Stimulated activated CD4-positive, alpha-beta T cell treated with anti-CD3 and anti-CD28 coated beads, TNF-alpha, amount 100 ng/mL, for 1 hour (primary cell): ENCODE data around the gene MATN1.

ENCODE experiments used
- DNase-seq, 3 donors: peaks; one replicate each; pipeline ENCODE4 v3.0.0-alpha.2; 2020; ENCODE audit warnings: low read depth in 3 of 3, low spot score in 1 of 3

The MATN1 gene

DNA sequence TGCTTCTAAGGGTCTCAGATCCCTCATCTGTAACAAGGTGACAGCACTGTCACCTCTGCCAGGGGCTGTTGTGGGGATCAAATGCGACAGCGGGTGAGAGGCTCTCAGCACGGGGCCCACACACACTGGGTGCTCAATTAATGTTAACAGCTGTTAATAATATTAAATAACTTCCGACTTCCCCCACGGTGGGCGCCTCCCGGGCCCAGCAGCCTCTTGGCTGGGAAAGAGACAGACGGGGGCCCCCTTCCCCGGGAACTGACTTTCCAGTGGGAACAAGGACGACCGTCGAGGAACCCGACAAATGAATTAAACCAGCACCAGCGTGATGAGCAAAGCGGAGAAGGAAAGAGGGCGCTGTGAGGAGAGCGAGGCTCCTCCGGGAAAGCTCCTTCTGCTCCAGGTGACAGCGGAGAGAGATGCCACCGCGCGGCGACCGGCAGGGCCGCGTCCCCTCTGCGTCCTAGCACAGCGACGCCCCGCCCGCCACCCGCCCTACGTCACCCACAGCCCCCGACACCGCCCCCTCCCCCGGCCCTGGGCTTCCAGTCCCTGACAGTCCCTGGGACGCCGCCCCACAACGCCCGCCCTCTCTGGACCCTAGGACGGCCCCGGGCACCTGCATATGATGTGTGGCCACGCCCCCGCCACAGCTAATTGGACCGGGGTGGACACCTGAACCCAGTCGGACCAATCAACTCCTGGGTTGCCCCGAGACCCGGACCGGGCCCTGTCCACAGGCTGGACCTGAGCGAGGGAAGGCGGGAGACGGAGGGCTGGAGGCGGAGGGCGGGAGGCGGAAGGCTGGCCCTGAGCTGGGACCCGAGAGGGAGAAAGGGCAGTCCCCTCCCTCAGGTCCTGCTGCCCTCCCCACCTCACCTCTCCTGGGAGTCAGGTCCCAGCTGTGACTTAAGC lies 38.2 kb downstream of the MATN1 start:
- no peak for DNase-seq

DNA sequence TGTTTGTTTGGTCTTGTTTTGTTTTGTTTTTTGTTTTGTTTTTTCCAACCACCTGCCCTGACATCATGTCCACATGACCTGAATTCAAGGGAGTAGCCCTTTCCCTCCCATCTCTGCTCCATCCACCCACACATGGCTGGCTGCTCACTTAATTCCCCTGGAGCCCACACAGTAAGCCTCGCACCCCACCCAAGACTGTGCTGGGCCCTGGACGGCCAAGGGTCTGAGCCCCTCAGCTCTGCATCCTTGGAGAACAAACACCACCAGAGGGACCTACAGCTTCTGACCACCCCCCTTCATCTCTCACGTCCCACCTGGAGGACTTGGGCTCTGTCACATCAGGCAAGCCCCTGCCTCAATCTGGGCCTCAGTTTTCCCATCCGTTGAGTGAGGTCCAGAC lies 39.1 kb downstream of the MATN1 start:
- no peak for DNase-seq

DNA sequence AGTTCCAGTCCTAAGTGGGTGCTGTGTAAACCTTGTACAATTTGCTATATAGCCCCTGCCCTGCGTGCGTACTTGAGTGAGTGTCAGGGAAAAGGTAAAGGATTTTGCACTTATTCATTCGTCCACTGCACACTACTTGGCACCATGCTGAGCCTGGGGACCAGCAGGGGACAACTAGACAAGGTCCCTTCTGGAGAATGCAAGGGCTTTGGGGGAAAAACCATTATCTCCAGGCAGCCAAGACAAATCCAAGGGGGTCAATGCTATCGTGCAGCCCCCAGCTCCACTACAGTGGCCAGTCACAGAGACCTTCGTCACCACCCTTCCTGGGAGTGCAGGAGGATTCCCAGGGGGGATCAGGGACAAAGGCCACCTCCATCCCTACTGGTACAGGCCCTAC lies 39.7 kb downstream of the MATN1 start:
- DNase-seq, result no peak

DNA sequence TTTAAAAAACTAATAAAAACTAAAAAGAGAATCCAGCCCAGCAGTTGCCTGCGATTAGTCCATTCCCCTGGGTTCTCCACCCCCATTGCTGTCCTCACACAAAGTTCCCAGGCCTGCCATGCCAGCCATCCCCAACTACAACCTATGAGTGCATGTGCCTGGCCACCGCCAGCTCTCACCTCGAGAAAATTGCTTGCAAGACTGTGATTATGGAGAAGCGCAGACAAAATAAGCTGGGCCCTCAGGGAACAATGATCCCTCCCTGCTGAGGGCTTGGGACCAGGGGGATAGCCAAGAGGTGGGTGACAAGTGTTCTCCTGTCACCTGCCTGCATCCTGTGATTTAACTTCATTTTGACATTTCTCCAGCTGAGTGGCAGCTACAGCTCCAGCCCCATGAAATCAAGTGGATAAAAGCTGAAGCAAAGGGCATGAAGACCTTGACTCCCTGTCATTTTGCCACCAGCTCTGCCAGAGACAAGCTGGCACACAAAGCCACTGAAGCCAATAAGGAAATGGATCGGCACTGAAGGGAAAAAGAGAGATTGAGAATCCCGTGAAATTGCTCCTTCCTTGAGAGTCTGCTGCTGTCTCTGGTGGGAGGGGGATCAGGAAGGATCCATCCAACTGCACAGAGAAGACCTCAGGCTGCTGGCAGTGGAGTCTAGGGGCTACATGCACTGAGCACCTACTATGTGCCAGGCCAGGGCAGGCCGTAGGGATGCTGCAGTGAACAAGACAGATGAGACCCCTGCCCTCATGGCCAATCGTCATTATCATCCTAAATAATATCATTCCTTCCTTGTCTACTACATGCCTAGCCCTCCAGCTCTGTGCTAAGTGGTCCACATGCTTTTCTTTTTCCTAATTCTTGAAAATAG lies 40.7 kb downstream of the MATN1 start:
- DNase-seq, result no peak

DNA sequence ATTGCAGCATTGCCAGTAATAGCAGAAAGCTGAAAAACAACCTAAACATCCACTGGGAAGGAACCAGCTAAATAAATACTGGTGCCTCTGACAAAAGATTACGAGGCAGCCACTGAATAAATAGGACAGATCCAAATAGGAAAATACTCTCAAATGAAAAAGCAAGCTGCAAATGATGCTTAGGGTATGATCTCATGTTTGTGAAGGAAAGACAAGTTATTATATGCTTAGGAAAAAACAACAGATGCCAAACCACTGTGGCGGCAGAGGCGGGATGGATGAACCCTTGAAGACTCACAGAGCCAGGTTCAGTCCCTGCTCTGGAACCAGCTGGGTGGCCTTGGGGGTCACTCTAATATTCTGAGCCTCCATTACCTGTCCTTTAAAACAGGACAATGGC lies 41.6 kb downstream of the MATN1 start:
- DNase-seq, result no peak

DNA sequence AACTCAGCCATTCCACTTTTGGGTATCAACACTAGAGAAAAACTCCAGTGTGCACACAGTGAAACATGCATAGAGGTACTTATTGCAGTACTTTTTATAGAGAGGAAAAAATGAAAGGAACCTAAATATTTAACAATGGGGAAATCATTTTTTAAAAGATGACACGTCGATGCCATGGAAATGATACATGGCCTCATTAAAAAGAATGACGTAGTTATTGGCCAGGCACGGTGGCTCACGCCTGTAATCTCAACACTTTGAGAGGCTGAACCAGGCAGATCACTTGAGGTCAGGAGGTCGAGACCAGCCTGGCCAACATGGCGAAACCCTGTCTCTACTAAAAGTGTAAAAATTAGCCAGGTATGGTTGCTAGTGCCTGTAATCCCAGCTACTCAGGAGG lies 42.5 kb downstream of the MATN1 start:
- DNase-seq, result no peak

DNA sequence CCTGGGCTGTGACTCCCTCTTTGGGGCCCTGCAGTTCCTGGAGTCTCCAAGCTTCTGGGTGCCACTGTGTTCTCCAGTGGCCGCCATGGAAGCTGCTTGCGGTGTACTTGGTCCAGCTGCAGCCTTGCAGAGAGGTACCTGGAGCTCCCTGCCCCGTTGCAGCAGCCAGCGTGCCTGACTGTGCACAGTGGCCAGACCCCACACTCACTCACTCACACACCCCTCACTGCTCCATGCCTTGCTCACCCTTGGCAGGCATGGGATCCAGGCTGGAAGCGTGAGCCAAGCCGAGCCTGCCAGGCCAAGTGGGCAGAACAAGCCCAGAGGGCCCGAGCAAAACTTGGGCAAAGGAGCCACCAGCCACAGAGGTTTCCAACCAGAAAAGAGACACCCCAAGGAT lies 43.0 kb downstream of the MATN1 start:
- no peak for DNase-seq

DNA sequence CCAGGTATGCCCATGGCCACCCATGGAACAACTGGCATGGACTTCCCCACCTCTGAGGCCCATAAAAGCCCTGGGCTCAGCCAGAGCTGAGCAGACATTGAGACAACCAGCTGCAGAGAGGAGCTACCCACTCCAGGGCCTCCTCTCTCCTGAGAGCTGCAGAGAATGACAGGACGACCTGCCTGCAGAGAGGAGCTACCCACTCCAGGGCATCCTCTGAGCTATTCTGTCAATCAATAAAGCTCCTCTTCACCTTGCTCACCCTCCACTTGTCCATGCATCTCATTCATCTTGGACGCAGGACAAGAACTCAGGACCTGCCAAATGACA lies 43.4 kb downstream of the MATN1 start:
- no peak for DNase-seq

DNA sequence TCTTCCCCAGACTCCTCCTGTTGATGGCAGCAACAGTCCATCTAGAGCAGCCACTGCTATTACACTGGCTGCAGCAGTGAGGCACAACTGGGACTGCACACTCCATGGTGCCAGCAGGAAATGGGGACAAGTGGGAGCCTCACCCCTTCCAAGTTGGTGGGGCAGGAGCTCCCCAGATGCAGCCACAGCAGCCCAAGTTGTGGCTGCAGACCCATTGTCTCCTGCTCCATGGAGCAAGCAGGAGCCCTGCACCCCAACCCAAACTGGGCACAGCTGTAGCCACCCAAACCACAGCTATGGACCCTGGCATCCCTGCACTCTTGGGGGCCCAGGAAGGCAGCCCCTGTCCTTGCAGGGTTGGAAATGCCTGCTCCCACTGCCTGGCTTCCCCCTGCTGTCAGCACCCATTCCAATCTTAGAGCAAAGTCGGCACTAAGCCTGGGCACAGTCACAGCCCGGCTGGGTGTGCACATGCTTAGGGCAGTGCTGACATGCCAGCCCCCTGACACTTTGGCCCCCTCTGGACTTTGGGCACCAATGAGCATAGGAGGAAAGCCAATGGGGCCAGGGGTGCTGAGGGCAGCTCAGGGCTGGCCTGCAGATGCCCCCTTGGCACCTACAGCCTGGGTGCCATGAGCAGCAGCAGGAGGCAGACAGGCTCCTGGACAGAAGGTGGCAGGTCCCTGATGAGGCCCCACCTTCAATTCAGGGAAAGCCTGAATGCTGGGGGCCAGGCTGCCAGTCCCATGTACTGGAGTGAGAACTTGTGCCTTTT lies 44.0 kb downstream of the MATN1 start:
- DNase-seq, result no peak

DNA sequence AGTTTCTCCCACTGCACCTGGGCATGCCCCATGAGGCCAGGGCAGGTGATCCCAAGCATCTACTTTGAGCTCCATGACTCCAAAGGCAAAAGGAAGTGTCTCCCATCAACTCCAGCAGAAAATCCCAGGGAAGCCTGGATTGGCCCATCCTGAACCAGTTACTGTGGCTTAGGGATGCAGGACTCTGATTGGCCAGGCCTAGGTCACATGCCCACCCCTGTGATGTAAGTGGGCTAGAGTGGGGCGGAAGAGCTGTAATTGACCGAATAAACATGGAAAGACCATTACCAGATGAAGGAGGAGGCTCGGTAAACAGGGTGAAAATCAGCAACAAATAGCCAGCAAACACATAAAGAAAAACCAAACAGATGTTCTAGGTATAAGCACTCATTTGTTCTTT lies 45.2 kb downstream of the MATN1 start:
- DNase-seq, result no peak

DNA sequence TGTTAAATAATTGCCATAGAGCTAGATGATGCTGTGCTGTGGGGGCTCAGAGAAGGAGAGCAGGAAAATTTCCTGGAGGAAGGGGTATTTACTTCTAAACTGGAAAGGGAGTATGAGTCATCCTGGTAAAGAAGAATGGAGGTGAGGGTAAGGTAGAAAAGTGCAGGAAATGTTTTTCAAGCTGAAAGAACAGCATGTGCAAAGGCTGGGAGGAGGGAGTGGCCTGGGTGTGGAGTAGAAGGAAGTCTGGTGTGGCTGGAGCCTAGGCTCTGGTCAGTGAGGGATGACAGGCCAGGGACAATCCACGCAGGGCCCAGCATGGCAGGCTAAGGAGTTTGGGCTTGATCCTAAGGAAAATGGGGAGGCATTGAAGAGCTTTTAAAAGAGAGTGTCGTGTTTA lies 45.9 kb downstream of the MATN1 start:
- DNase-seq, result no peak

DNA sequence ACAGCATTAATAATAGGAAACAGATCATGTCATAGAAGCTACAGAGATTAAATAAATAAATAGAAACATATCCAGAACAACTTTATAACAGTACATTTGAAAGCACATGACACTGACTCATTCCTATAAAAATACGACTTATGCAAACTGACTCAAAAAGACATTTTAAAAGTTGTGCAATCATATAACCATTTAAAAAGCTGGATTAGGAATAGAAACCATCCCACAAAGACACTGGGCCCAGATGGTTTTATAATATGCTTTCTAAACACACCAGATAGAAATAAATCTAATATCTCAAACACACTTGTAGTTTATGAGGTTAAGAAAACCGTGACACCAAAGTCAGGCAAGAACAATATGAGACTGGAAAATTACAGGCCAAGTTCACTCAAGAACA lies 47.6 kb downstream of the MATN1 start:
- no peak for DNase-seq

DNA sequence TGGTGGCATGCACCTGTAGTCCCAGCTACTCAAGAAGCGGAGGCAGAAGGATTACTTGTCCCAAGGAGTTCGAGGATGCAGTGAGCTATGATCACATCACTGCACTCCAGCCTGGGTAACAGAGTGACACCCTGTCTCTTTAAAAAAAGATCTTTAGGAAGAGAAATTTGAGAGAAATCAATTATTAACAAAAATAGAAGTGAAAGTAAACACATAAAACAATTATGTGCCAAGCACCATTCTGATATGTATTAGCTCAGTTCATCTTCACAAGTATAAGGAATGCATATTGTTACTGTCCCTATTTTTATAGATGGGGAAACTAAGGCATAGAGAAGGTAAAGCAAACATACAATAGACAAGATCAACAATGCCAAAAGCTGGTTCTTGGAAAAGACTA lies 48.1 kb downstream of the MATN1 start:
- DNase-seq, result no peak

DNA sequence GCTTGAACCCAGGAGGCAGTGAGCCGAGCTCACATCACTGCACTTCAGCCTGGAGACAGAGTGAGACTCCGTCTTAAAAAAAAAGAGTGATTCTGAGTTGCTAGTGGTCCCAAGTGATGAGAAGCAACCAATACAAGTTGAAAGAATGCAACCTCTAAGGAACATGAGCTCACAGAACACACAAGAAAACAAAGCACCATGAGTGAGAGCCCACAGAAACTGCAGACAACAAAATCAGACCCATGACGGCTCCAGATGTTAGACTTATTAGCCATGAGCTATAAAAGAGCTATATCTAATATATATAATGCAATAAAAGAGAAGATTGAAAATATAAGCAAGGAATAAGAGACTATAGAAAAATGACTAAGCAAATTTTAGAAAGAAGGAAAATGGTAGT lies 50.0 kb downstream of the MATN1 start:
- no peak for DNase-seq

DNA sequence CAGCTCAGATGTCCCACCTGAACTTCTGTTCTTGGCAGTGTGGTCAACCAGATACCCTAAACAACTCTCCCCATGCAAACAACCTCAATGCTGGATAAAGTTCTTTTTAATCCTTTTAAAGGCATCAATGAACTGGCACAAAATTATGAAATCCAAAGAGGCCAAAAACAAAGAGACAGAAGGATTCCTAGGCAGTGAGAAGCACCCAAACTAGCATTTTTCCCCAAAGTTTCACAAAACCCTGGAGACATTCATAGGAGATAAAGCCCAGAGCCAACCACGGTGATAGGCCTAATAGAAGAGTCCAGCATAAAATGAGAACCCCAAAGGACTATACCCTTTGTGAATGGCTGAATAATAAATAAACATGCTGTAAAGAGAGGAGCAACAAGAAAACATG lies 50.7 kb downstream of the MATN1 start:
- DNase-seq, result no peak

DNA sequence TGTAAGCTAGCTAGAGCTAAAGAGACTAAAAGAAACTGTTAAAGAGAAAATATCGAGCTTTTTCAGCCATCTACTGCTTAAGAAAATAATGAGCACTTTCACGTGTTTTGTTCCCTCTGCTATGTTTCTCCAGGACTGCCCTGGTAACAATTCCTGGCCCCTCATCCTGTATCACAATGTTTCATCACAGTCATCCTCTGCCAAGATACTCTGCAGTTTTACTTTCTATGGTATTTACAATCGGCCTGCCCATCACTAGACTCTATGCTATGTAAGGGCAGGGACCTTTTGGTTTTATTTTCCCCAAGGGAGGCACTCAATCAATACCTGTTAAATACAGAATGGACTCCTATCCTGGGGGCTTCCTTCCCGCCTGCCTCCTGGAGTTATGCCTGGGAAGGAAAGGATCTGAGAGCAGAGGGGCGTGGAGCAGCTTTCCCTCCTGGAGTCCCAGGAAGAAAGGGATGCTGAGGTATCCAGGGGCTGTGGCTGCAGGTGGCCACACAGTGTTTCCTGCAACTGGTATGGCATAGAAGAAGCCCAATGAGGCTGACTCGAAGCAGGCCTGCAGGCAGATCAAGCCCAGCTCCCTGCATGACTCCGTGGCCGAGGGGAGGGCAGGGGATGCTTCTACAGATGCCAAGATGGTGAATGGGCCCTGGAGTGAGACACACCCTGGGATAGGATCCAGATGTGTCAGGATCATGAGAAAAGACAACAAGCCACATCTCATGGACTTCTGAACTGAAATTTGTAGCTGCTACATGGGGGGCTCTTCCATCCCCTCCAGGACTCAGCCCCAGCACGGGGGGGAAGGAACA lies 52.9 kb downstream of the MATN1 start:
- DNase-seq, result no peak

DNA sequence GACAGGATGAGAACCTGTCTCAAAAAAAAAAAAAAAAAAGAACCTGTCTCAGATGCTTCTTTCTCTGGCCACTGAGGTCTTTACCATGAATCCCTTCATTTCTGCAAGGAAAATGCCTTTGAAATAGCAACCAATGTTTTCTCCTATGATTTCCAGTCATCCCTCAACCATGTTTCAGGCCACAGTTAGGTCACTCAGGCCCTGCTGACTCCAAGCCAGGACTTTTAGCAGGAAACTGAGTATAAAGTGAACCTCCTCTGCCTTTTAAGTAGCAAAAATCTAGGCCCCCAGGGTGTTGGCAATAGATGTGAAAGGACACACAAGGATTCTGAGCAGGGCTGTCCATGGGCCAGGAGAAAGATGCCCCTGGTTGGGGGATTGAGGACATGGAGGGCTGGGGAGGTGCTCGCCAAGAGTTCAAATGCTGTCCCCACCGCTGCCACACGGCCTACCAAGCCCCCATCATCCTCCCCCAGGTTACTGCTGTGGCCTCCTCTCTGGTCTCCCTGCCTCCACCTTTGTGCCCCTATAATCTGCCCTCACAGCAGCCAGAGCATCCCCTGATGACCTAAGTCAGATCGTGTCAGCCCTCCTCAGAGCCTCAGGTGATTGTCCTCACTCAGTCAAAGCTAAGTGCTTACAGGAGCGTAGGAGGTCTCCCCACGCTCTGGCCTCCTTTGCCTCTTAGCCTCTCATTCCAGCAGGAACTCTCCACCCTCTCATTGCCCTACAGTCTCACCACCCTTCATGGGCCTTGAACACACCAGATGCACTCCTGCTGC lies 54.6 kb downstream of the MATN1 start:
- no peak for DNase-seq

DNA sequence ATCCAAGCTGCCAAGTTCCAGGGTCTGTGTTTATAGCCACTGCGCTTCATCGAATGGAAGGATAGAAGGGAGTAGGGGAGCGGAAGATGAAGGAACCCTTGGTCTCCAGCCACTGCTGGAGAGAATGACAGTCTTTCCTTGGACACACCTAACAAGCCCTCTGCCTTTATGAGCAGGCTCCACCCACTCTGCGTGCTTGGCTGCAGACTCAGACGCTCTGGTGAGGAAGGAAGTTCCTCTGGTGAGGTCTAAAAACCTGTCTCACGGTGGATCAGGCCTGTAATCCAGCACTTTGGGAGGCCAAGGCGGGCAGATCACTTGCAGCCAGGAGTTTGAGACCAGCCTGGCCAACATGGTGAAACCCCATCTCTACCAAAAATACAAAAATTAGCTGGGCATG lies 55.4 kb downstream of the MATN1 start:
- DNase-seq, result no peak

DNA sequence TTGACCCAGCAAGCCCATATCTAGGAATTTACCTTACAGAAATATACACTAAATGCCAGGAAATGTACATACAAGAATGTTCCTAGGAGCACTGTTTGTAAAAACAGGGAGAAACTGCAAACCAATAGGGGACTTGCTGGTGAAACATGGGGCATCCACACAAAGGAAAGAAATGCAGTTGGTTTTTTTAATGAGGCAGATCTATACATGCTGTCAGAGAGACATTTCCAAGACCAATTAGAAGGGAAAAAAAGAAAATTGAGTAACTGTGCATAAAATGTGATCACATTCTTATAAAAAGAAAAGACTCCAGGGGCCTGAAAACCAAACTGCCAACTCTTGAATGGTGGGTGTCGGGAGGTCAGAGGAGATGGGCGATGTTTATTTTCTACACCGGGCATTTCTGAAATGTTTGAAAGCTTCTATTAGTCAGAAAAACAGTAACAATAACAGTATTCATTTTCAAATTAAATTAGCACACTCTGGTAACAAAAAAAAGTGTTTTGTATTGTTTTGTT lies 56.6 kb downstream of the MATN1 start:
- no peak for DNase-seq
